GM12865 (cell line): ENCODE measurements around the gene DNAJB2.

ENCODE experiments used
- DNase-seq: peaks from one replicate; pipeline ENCODE4 v3.0.0; 2010; ENCODE audit warnings: low read depth
- H3K4me3 ChIP-seq: 2 replicates; pipeline ENCODE4 v1.5.1; 2011; ENCODE audit warnings: mild to moderate bottlenecking, low read depth, low read length, control low read depth
- CTCF ChIP-seq: IDR thresholded peaks from 2 replicates; pipeline ENCODE4 v1.5.1; 2011; ENCODE audit warnings: low read length, control low read depth, low read depth, inconsistent platforms; ENCODE audit not compliant: insufficient read depth; ENCODE audit errors: missing control alignments

The DNAJB2 gene

DNA sequence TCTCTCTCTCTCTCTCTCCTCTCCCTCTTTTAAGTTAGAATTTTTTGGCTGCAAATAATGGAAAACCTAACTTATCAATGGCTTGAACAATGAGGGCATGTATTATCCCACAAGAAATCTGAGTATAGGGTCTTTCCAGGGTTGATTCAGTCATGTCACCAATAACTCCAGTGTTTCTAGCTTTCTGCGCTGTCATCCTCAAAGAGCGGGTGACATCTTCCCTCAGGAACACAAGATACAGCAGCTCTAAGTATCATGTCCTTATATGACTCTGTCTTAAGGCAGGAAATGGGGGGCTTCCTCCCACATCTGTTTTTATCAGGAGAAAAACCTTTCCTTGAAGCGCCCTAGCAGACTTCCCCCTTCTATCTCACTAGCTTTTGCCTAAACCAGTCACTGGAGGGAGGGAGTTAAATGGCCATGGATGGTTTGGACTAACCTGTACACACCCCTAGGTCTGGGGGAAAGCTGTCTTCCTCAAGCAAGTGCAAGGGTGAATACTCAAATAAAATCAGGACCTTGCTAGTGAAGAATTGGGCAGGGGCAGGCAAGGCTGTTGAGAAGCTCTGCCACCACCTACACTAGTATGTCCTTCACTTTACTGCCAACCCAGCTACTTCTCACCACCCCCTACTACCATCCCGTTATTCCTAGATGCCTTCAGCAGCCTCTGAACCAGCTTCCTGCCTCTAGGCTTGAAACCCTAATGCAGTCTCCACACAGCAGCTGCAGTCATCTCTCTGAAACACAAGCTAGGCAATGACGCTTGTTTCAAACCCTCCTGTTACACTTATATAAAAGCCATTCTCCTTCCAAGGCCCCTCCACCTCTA, 17.9 kb upstream of the DNAJB2 start:
- DNase-seq, result no peak
- no peak overlapping the region for H3K4me3 ChIP-seq
- TF ChIP-seq CTCF, result no peak

GRCh38 chr2:219266232-219266631, 12.9 kb upstream of the DNAJB2 start:
- no peak for TF ChIP-seq CTCF
- no peak for DNase-seq

GRCh38 chr2:219266886-219267285, 12.3 kb upstream of the DNAJB2 start:
- H3K4me3 ChIP-seq, result no peak overlapping the region
- TF ChIP-seq CTCF, result no peak
- no peak for DNase-seq

More at GRCh38 chr2:219266232-219266631, 12.9 kb upstream of the DNAJB2 start:
- H3K4me3 ChIP-seq, result no peak overlapping the region

- H3K4me3 ChIP-seq, result no peak overlapping the region
- no peak for TF ChIP-seq CTCF
Observed at GRCh38 chr2:219268294-219268693, 10.9 kb upstream of the DNAJB2 start.

GRCh38 chr2:219269362-219270054, 9.7 kb upstream of the DNAJB2 start:
- no peak overlapping the region for H3K4me3 ChIP-seq
- no peak for TF ChIP-seq CTCF
- no peak for DNase-seq

More at GRCh38 chr2:219268294-219268693, 10.9 kb upstream of the DNAJB2 start:
- DNase-seq, result no peak

- H3K4me3 ChIP-seq, result no peak overlapping the region
- no peak for DNase-seq
- TF ChIP-seq CTCF, result no peak
Observed at GRCh38 chr2:219270055-219270372, 9.2 kb upstream of the DNAJB2 start.
